LoVo (cell line): ENCODE measurements around the gene GDPD5.

Experiments used
- DNase-seq: peaks from one replicate; pipeline ENCODE4 v3.0.0-alpha.2; 2016; ENCODE audit warnings: low spot score

Gene GDPD5

GRCh38 chr11:75534259-75535069 lies 8.7 kb upstream of the GDPD5 start:
- peak; percentile 78 for DNase-seq

DNA sequence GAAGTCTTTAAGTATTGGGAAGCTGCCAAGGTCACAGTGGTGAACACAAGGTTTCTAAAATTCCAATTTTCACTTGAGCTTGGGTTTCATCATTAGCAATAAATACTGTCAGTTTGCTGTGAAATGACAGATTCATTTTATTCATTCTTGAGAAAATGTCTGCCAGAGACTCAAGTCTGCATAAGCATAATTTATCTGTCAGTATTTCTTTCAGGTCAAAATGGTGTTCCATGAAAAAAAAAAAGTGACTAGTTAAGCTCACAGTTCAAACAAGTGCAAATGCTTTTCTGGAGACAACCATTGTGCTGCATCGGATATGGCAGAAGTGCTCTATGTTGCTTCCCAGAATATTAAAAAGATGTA lies 8.1 kb upstream of the GDPD5 start:
- DNase-seq: no peak

- DNase-seq: peak; percentile 68
Measured at GRCh38 chr11:75532200-75533048, 6.7 kb upstream of the GDPD5 start.

DNA sequence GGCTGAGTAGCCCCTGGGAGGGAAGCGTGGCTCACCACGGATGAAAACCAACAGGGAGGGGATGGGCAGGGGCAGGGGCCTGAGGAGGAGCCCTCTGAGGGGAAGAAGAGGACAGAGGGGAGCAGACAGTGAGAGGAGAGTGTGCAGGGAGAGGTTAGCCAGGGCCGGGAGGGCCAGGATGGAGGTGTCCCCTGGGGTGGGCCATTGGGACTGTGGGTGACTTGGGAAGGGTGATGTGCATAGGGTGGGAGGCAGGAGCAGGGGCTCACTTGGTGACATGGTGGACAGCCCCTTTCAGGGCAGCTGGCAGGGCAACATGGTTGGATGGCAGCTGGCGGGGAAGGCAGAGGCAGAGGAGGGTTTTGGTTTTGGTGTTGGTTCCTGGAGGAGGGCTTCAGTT lies 5.6 kb upstream of the GDPD5 start:
- DNase-seq: no peak

- no peak for DNase-seq
Measured at GRCh38 chr11:75530577-75530976, 4.8 kb upstream of the GDPD5 start.

- no peak for DNase-seq
Measured at GRCh38 chr11:75527938-75528735, 2.4 kb upstream of the GDPD5 start.

- DNase-seq: no peak
Measured at GRCh38 chr11:75527130-75527529, 1.4 kb upstream of the GDPD5 start.

DNA sequence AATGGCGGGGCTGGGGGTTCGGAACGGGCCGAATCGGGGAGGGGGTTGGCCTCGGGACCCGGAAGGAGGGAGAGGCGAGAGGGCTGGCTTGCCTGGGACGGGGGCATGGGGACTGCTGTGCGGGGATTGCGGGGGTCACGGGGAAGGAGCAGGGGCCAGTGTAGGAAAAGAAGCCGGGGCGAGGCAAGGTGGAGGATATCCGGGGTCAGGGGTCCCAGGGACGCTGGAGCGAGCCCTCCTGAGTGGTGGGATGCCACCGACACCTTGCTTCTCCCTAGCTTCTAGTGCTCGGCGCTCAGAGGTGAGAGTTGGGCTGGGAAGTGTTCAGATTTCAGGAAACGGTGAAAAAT lies 426 bp upstream of the GDPD5 start:
- DNase-seq: no peak

- no peak for DNase-seq
Measured at GRCh38 chr11:75524665-75525432, 892 bp downstream of the GDPD5 start.

- no peak for DNase-seq
Measured at GRCh38 chr11:75523811-75524664, 1.7 kb downstream of the GDPD5 start.

DNA sequence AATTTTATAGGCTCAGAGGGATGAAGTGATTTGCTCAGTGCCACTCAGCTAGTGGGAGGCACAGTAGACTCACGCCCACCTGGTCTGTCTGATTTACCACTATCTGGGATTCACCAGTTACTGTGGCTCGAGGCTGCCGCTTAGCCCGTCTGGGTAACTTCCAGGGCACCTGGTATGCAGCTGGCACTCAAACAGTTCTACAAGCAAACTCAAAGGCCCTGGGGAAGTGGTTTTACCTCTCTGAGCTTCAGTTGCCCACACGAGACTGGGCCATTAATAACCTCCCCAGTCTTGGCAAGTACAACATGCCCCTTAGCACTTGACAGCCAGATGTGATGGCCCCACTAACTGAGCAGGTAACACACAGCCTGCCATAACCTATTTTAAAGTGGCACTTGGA lies 2.6 kb downstream of the GDPD5 start:
- no peak for DNase-seq

DNA sequence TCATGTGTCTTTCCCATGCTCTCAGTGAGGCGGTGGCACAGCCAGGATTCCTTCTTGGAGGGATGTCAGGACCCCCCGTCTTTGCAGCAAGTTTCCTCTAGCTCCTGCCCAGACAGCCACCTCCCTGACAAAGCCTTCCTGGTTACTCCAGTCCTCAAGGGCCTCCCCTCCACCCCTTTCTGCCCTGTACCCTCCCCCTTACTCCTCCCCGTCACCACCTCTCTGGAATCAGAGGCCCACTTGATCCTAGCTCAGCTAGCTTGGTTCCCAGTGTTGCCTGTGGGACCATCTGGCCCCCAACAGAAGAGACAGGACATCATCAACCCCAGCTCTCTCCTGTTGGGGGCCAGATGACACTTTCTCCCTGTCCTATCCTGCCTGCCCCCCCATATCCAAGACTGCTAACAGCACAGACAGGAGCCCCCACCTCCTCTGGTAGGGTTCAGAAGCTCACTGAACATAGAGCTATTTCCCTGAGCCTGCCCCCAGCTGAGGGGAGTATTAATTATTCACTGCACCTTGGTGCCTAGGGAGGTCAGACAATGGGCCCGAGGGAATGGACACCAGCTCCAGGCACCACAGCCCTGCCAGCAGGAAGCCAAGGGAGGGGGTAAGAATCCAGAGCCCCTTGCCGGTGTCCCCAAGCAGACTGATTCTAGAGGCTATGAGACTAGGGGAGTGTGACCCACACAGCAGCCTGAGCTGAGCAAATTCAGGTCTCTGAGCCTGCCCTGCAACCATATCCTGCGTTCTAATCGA lies 3.3 kb downstream of the GDPD5 start:
- DNase-seq: no peak

DNA sequence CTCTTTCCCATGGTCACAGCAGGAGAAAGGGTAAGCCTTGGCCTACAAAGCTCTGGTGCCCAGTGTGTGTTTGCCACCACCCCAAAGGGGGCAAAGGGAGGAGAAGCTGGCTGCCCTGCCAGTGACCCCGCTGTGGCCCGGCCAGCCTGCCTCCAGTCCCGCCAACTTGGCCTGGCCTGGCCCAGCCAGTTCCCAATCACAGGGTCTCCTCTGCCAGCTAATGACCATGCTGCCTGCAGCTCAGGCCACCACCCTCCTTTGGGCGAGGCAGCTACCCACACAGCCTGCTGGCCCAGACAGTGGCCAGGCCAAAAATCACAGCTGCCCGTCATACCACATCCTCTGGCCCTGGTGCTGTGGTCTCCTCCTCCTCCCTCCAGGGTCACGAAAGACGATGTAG lies 5.1 kb downstream of the GDPD5 start:
- no peak for DNase-seq

- DNase-seq: no peak
Measured at GRCh38 chr11:75518771-75519653, 6.7 kb downstream of the GDPD5 start.

DNA sequence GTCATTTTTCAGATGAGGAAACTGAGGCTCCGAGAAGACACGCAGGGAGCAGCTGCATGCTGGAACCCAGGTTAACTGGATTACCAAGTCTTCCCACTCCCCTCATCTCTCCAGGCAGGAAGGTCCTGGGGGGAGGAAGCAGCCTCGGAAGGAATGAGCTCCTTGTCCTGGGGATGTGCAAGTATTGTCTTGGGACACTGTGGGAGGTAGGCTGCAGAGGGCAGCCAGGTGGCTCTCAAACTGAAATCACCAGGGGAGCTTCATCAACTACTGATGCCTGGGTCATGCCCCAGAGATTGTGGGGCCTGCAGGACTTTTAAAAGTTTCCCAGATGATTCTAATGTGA lies 7.6 kb downstream of the GDPD5 start:
- no peak for DNase-seq

GRCh38 chr11:75516886-75517285 lies 8.9 kb downstream of the GDPD5 start:
- DNase-seq: no peak

GRCh38 chr11:75516140-75516539 lies 9.6 kb downstream of the GDPD5 start:
- no peak for DNase-seq

- no peak for DNase-seq
Measured at GRCh38 chr11:75514596-75514995, 11.1 kb downstream of the GDPD5 start.

- DNase-seq: no peak
Measured at GRCh38 chr11:75513250-75513649, 12.5 kb downstream of the GDPD5 start.

DNA sequence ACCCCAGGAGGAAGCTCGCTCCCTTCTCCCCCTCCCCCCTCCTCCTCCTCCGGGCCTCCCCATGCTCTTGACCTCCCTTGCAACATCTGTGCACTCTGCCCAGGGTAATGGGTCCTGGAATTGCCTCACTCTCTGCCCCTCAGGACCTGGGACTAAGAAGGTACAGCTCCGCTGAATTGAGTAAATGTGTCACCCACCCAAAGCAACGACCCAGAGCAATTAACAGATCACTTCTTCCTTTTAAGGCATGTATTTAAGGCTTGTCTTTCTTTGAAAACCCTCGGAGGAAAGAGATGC lies 15.1 kb downstream of the GDPD5 start:
- DNase-seq: no peak
